GM12878 (cell line): ENCODE measurements around the gene SYT1. TPM values are rescaled to one million over a fixed set of nuclear protein-coding genes. Genes with fewer than 3 reads are reported as not detected.

Source experiments
- ATAC-seq: fragments of 200-7000 bp; cut with Tn5 transposase; 3 replicates; pipeline ENCODE4 v1.9.1; 2020; ENCODE audit warnings: mild to moderate bottlenecking, moderate library complexity
- BruUV-seq: library from RNA; stranded (reverse); fragments of 400-500 nt; replicated peaks from 2 replicates; lab custom pipeline; 2021; lab: Mats Ljungman, UMichigan
- CTCF ChIA-PET: fragments of 300-600 bp; sonication (Branson Sonifier 250); formaldehyde crosslinking; extraction: SDS; loops from one replicate; lab custom pipeline; 2021; ENCODE audit warnings: inconsistent platforms; lab: Yijun Ruan, JAX
- POLR2A ChIA-PET: fragments of 350-600 bp; formaldehyde crosslinking; extraction: SDS; loops from one replicate; lab custom pipeline; 2021; ENCODE audit warnings: inconsistent platforms; lab: Charles Lee
- RAD21 ChIA-PET: fragments of 300-600 bp; sonication (Branson Sonifier 250); formaldehyde crosslinking; loops from one replicate; lab custom pipeline; 2023; ENCODE audit warnings: antibody characterized with exemption; ENCODE audit not compliant: unreplicated experiment; lab: Charles Lee
- SMC1A ChIA-PET: fragments of 300-600 bp; sonication (Branson Sonifier 250); formaldehyde crosslinking; loops from one replicate; lab custom pipeline; 2023; ENCODE audit not compliant: unreplicated experiment, uncharacterized antibody; lab: Charles Lee
- DNase-seq: peaks from one replicate; pipeline ENCODE4 v3.0.0-alpha.2; 2011; ENCODE audit warnings: low read depth, low spot score
- FAIRE-seq: peaks from 3 replicates; lab custom pipeline; 2011; peaks lifted over from hg19 to GRCh38; lab: Jason Lieb, UNC
- H2AFZ ChIP-seq: 2 replicates; pipeline ENCODE4 v1.6.0; 2011; ENCODE audit warnings: low read depth, low read length, control low read depth; ENCODE audit not compliant: control insufficient read depth
- H3K27ac ChIP-seq: 2 replicates; pipeline ENCODE4 v1.5.1; 2011; ENCODE audit warnings: control low read depth; ENCODE audit not compliant: control insufficient read depth, insufficient read depth
- H3K27me3 ChIP-seq, 2 experiments: replicated peaks in 1 of 2; 2 replicates each; pipeline versions ENCODE4 v1.6.0 to v1.6.1; 2011; ENCODE audit warnings: low read length in 1 of 2; ENCODE audit not compliant: control insufficient read depth in 2 of 2, insufficient read depth in 2 of 2
- H3K36me3 ChIP-seq, 2 experiments: 2 replicates each; pipeline ENCODE4 v1.5.1; 2011; ENCODE audit warnings: low read length in 1 of 2; ENCODE audit not compliant: control insufficient read depth in 2 of 2, insufficient read depth in 2 of 2
- H3K4me1 ChIP-seq: 2 replicates; pipeline ENCODE4 v1.6.1; 2011; ENCODE audit warnings: mild to moderate bottlenecking, low read length, moderate library complexity, mixed read lengths; ENCODE audit not compliant: control insufficient read depth, insufficient read depth
- H3K4me2 ChIP-seq: 2 replicates; pipeline ENCODE4 v1.6.0; 2011; ENCODE audit warnings: control low read depth; ENCODE audit not compliant: control insufficient read depth, insufficient read depth
- H3K4me3 ChIP-seq: fragments of 200-600 bp; sonication (generic); 2 replicates; pipeline ENCODE4 v1.5.1; 2016
- H3K79me2 ChIP-seq: 2 replicates; pipeline ENCODE4 v1.6.0; 2011; ENCODE audit warnings: low read length; ENCODE audit not compliant: control insufficient read depth, insufficient read depth
- H3K9ac ChIP-seq: 2 replicates; pipeline ENCODE4 v1.8.0; 2011; ENCODE audit warnings: low read length, control low read depth, mixed read lengths; ENCODE audit not compliant: control insufficient read depth, insufficient read depth
- H3K9me3 ChIP-seq: replicated peaks from 3 replicates; pipeline ENCODE4 v1.5.1; 2011; ENCODE audit warnings: mild to moderate bottlenecking, low read length; ENCODE audit not compliant: control insufficient read depth, insufficient read depth
- H4K20me1 ChIP-seq: 2 replicates; pipeline ENCODE4 v1.6.0; 2011; ENCODE audit not compliant: control insufficient read depth, insufficient read depth
- BCL3 ChIP-seq: IDR thresholded peaks from 2 replicates; pipeline ENCODE4 v1.6.1; 2011; ENCODE audit warnings: borderline replicate concordance, low read depth, mild to moderate bottlenecking, moderate library complexity, low read length; ENCODE audit not compliant: insufficient read depth, poor library complexity, severe bottlenecking
- CBX5 ChIP-seq: sonication (generic); IDR thresholded peaks from 2 replicates; pipeline ENCODE4 v1.6.1; 2016; ENCODE audit warnings: low read depth, moderate library complexity, mild to moderate bottlenecking, inconsistent platforms
- ELK1 ChIP-seq: IDR thresholded peaks from 2 replicates; pipeline ENCODE4 v1.6.1; 2012; ENCODE audit warnings: low read depth, low read length, improper control_type of control experiment
- GATAD2B ChIP-seq: fragments of 450-650 bp; conservative IDR thresholded peaks from 2 replicates; pipeline ENCODE4 v1.6.1; 2017; ENCODE audit warnings: low read depth, mild to moderate bottlenecking, moderate library complexity
- HDAC6 ChIP-seq: fragments of 200-600 bp; sonication (generic); IDR thresholded peaks from one replicate; pipeline ENCODE4 v1.8.0; 2017; ENCODE audit warnings: antibody characterized with exemption; ENCODE audit not compliant: unreplicated experiment
- IKZF1 ChIP-seq: fragments of 450-650 bp; conservative IDR thresholded peaks from 2 replicates; pipeline ENCODE4 v1.6.1; 2017; ENCODE audit warnings: antibody characterized with exemption, mild to moderate bottlenecking
- IRF5 ChIP-seq: fragments of 450-650 bp; IDR thresholded peaks from 2 replicates; pipeline ENCODE4 v1.6.1; 2017; ENCODE audit warnings: borderline replicate concordance
- MEF2B ChIP-seq: fragments of 450-650 bp; IDR thresholded peaks from 2 replicates; pipeline ENCODE4 v1.6.1; 2018; ENCODE audit warnings: mild to moderate bottlenecking, moderate library complexity; ENCODE audit not compliant: partially characterized antibody, poor library complexity, severe bottlenecking
- NFYB ChIP-seq: IDR thresholded peaks from 2 replicates; pipeline ENCODE4 v1.6.1; 2011; ENCODE audit warnings: low read depth, mild to moderate bottlenecking, low read length, improper control_type of control experiment, moderate library complexity; ENCODE audit not compliant: insufficient read depth
- POU2F2 ChIP-seq: IDR thresholded peaks from 3 replicates; pipeline ENCODE4 v1.6.1; 2011; ENCODE audit warnings: low read depth, mild to moderate bottlenecking, low read length, borderline replicate concordance
- SP1 ChIP-seq: IDR thresholded peaks from one replicate; pipeline ENCODE4 v1.6.1; 2011; ENCODE audit warnings: low read depth, low read length
- ZBTB33 ChIP-seq: fragments of 450-650 bp; IDR thresholded peaks from 2 replicates; pipeline ENCODE4 v1.6.1; 2017; ENCODE audit warnings: mild to moderate bottlenecking
- ZNF207 ChIP-seq: fragments of 450-650 bp; IDR thresholded peaks from 2 replicates; pipeline ENCODE4 v1.6.1; 2014; ENCODE audit warnings: antibody characterized with exemption, mild to moderate bottlenecking, borderline replicate concordance
- ZNF384 ChIP-seq: IDR thresholded peaks from 2 replicates; pipeline ENCODE4 v1.6.1; 2012; ENCODE audit warnings: low read depth, mild to moderate bottlenecking, low read length, improper control_type of control experiment, borderline replicate concordance
- ZNF592 ChIP-seq: fragments of 450-650 bp; IDR thresholded peaks from 2 replicates; pipeline ENCODE4 v1.6.1; 2017; ENCODE audit warnings: mild to moderate bottlenecking, moderate library complexity
- in situ Hi-C: fragments of 300-500 bp; cut with MboI; formaldehyde crosslinking; loops from 9 replicates; pipeline ENCODE4 v1.14.3; 2018; ENCODE audit warnings: mixed read lengths
- intact Hi-C: fragments of 100-400 bp; cut with micrococcal nuclease; formaldehyde crosslinking; loops from one replicate; pipeline ENCODE4 v1.14.2; 2022; ENCODE audit not compliant: unreplicated experiment
- polyA plus RNA-seq, 11 experiments: library from polyadenylated mRNA; depleted of rRNA in 4 of 11; unstranded in 6 of 11; stranded (reverse) in 5 of 11; fragments of >200 nt; fragmentation: Nextera tagmentation in 4 of 11; fragmentation: Illumina TruSeq in 1 of 11; extraction: Ambion mirVana in 4 of 11; extraction: Trizol in 1 of 11; gene quantifications; 1 replicate in 1 of 11; 2 replicates in 10 of 11; pipeline versions ENCODE4 v1.2.1 to v1.2.3, GENCODE V29; 2011 to 2016; ENCODE audit warnings: inconsistent platforms in 2 of 11, missing spikeins in 2 of 11, low read depth in 1 of 11
- total RNA-seq, 4 experiments: library from RNA; depleted of rRNA in 3 of 4; stranded (reverse); fragments of >200 nt in 3 of 4; fragmentation: Illumina TruSeq in 1 of 4; extraction: Trizol in 1 of 4; gene quantifications; 2 replicates each; pipeline versions ENCODE4 v1.2.1 to v1.2.3, GENCODE V29; 2013 to 2021

SYT1 gene
- total and polyA plus RNA-seq, 10 of the 15 experiments (the other 5 are each of a cell fraction or from before 2014, with no cell fraction given): 0.10 to 0.28 TPM; not detected in 8

- no peak for FAIRE-seq
- Histone ChIP-seq H3K4me3 (no peak overlapping the region), H3K27ac (no peak overlapping the region), H3K4me1 (no peaks in the 10 kb centered on the region), H3K79me2 (no peaks in the 10 kb centered on the region), H3K36me3 (no peaks in the 10 kb centered on the region), H3K27me3 (no peaks in the 10 kb centered on the region), H2AFZ (no peak overlapping the region), H3K9ac (no peak overlapping the region), H4K20me1 (no peaks in the 10 kb centered on the region), H3K9me3 (no peaks in the 10 kb centered on the region), H3K4me2 (no peak overlapping the region)
- SMC1A ChIA-PET: interaction anchor here (0.6 kb wide), 1 partner anchor 9 kb away, joined by 3 read pairs; no protein-coding TSS in a partner anchor
- RAD21 ChIA-PET: no interaction called here
- DNase-seq: no peak
- CTCF ChIA-PET: no interaction called here
- intact Hi-C loops: no loop called here
- no TSS peak for BruUV-seq
- in situ Hi-C loops: no loop called here
- no peak for ATAC-seq
- POLR2A ChIA-PET: no interaction called here
- TF ChIP-seq ZNF592: no peak
- TF ChIP-seq GATAD2B: no peak
- TF ChIP-seq ELK1: no peak
- no peak for TF ChIP-seq CBX5
- no peak for TF ChIP-seq ZNF207
- no peak for TF ChIP-seq MEF2B
- TF ChIP-seq HDAC6: no peak
- no peak for TF ChIP-seq POU2F2
- no peak for TF ChIP-seq NFYB
- TF ChIP-seq IRF5: no peak
- no peak for TF ChIP-seq IKZF1
- TF ChIP-seq ZBTB33: no peak
- no peak for TF ChIP-seq ZNF384
- TF ChIP-seq SP1: no peak
- TF ChIP-seq BCL3: no peak
Observed at GRCh38 chr12:78880078-78880477, 15.5 kb downstream of the SYT1 start.
